ENCODE results near the gene ARSA. TPM values are rescaled to one million over a fixed set of nuclear protein-coding genes. Genes with fewer than 3 reads are reported as not detected.

Gene ARSA
- total RNA-seq, 4 donors from 2014 or later, result 19.9 to 56.1 (median 32.4) TPM

- no peak for TF ChIP-seq CTCF (IDR thresholded peaks at IDR 0.05; ENCODE audit: low read depth)
Measured at GRCh38 chr22:50640857-50641647, 13.1 kb upstream of the ARSA start.

DNA sequence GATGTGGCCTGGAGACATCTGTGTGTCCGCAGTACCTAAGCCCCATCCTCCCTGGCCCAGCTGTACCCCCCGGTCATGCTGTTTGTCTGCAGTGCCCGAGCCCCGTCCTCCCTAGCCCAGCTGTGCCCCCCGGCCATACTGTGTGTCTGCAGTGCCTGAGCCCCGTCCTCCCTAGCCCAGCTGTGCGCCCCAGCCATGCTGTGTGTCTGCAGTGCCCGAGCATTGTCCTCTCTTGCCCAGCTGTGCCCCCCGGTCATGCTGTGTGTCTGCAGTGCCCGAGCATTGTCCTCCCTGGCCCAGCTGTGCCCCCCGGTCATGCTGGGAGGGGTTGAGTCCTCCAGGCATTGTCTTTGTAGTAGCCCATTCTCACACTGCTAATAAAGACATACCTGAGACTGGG, 7.6 kb upstream of the ARSA start:
- TF ChIP-seq CTCF (IDR thresholded peaks at IDR 0.05; ENCODE audit: low read depth), result no peak

GRCh38 chr22:50633771-50634170, 5.8 kb upstream of the ARSA start:
- TF ChIP-seq CTCF (IDR thresholded peaks at IDR 0.05; ENCODE audit: low read depth), result no peak

DNA sequence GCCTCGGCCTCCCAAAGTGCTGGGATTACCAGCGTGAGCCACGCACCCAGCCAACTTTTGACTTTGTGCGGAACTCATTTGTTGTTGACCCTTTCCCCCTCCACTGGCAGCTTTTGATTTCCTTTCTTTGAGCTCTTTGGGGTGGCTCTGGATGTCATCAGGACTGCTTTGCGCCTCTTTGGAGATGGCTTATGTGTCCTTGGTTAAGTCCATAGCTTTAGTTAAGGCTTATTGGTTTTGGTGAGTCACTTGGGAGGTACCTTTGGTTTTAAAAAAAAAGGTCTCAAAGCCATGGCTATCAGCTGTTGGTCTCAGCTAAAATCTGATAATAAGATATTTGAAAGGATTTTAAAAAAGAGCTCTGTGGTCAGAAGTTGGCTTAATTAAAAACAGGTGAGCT, 5.1 kb upstream of the ARSA start:
- no peak for TF ChIP-seq CTCF (IDR thresholded peaks at IDR 0.05; ENCODE audit: low read depth)

- no peak for TF ChIP-seq CTCF (IDR thresholded peaks at IDR 0.05; ENCODE audit: low read depth)
Measured at GRCh38 chr22:50630376-50630775, 2.4 kb upstream of the ARSA start.

DNA sequence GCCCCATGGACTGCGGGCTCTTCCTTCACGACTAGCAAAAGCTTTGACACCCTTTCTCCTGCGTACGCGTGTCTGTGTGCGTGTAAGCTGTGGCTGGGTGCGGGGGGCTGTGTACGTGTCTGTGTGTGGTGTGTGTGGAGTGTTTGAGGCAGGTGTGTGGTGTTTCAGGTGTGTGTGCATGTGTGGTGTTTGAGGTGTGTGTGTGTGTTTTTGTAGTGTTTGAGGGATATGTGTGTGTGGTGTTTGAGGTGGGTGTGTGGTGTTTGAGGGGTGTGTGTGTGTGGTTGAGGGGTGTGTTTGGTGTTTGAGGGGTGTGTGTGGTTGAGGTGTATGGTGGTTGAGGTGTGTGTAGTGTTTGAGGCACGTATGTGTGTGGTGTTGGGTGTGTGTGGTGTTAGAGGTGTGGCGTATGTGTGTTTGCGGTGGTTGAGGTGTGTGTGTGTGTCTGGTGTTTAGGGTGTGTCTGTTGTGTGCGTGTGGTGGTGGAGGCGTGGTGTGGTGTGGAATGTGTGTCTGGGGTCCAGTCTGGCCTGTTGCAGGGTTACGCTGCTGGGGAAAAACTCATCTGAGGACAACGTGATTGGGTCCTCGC, 687 bp upstream of the ARSA start:
- no peak for TF ChIP-seq CTCF (IDR thresholded peaks at IDR 0.05; ENCODE audit: low read depth)

DNA sequence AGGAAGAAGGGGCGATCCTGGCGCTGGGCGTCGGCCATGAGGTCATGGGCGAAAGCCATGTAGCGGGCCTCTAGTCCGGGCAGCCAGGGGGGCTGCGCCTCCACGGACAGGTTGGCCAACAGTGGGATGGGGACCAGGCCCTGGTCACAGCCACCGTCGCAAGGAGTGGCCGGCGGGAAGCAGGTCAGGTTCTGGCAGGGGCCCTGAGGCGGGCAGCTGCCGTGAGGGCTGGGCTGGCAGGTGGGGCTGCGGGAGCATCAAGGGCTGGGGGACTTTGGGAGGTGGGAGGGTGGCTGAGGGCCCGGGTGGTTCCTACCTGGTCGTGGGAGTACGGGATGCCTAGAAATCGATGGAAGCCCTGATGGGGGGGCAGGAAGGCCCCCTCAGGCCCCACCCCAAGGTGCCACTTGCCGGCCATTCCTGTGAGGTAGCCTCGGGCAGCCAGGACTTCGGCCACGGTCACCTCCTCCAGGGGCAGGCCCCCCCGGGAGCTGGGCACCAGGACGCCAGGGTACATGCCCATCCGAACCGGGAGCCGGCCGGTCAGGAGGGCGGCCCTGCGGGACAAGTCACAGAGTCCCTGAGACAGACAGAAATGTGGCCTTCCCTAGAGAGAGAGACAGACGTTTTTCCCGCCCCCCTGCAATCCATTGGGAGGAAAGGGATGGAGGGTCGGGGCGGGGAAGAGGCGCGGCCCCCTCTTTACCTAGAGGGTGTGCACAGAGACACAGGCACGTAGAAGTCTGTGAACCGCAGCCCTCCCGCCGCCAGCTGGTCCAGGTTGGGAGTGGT, 906 bp downstream of the ARSA start:
- TF ChIP-seq CTCF (IDR thresholded peaks at IDR 0.05; ENCODE audit: low read depth), result no peak

Measured in subcutaneous adipose tissue (tissue), 4 donors.